ENCODE measurements around the gene GTPBP10. TPM values are rescaled to one million over a fixed set of nuclear protein-coding genes. Genes with fewer than 3 reads are reported as not detected.

The GTPBP10 gene
- total RNA-seq, 4 donors from 2014 or later, result 11.2 to 35.2 (median 19.0) TPM

DNA sequence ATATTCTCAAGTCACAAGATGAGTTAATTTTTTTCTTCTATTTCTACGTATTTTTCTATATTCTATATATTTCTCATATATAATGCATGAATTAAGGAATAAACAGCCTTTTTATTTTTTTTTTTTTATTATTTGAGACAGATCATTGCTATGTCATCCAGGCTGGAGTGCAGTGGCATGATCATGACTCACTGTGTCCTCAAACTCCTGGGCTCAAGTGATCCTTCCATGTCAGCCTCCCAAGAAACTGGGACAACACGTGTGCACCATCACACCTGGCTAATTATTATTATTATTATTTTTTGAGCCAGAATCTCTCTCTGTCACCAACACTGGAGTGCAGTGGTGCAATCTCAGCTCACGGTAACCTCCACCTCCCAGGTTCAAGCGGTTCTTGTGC is 58.3 kb downstream of the GTPBP10 start:
- no peak overlapping the region for H3K4me3 ChIP-seq
- intact Hi-C loops (cut with DNase I; ENCODE audit: low total_unique reads), result no loop called here
- H3K27ac ChIP-seq, result no peak overlapping the region

DNA sequence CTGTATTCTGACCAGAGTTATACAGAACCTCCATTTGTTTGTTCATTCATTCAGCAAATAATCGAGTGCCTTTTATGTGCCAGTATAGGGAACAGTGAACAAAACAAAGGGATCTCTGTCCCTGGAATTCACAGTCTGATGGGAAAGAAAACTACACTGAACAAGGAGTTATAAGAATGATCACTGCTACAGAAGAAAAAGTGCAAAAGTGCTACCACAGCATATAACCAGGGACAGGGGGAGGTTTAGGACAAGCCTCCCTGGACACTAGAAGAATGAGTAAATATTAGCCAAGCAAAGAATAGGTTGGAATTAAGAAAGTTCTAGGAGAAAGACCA is 60.9 kb downstream of the GTPBP10 start:
- intact Hi-C loops (cut with DNase I; ENCODE audit: low total_unique reads), result no loop called here
- no peaks in the 10 kb centered on the region for H3K36me3 ChIP-seq
- TF ChIP-seq, protein P1, sequence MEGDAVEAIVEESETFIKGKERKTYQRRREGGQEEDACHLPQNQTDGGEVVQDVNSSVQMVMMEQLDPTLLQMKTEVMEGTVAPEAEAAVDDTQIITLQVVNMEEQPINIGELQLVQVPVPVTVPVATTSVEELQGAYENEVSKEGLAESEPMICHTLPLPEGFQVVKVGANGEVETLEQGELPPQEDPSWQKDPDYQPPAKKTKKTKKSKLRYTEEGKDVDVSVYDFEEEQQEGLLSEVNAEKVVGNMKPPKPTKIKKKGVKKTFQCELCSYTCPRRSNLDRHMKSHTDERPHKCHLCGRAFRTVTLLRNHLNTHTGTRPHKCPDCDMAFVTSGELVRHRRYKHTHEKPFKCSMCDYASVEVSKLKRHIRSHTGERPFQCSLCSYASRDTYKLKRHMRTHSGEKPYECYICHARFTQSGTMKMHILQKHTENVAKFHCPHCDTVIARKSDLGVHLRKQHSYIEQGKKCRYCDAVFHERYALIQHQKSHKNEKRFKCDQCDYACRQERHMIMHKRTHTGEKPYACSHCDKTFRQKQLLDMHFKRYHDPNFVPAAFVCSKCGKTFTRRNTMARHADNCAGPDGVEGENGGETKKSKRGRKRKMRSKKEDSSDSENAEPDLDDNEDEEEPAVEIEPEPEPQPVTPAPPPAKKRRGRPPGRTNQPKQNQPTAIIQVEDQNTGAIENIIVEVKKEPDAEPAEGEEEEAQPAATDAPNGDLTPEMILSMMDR (IDR thresholded peaks at IDR 0.05), result no peak
- no peak for DNase-seq
- no peak overlapping the region for H3K4me3 ChIP-seq
- H3K27me3 ChIP-seq, result no peaks in the 10 kb centered on the region
- H3K9me3 ChIP-seq, result no peaks in the 10 kb centered on the region
- H3K4me1 ChIP-seq, result no peaks in the 10 kb centered on the region
- no peak overlapping the region for H3K27ac ChIP-seq

More for the DNA sequence above, 58.3 kb downstream of the GTPBP10 start:
- TF ChIP-seq, protein P1 (IDR thresholded peaks at IDR 0.05), result no peak
- no peak for TF ChIP-seq POLR2A (IDR thresholded peaks at IDR 0.05)
- no peak for DNase-seq
- Histone ChIP-seq H3K36me3 (no peaks in the 10 kb centered on the region), H3K9me3 (no peaks in the 10 kb centered on the region), H3K4me1 (no peaks in the 10 kb centered on the region), H3K27me3 (no peaks in the 10 kb centered on the region)

- no peak overlapping the region for H3K27ac ChIP-seq
- H3K4me3 ChIP-seq, result no peak overlapping the region
- no peaks in the 10 kb centered on the region for H3K36me3 ChIP-seq
- TF ChIP-seq POLR2A (IDR thresholded peaks at IDR 0.05), result no peak
- TF ChIP-seq, protein P1 (IDR thresholded peaks at IDR 0.05), result no peak
- no peaks in the 10 kb centered on the region for H3K27me3 ChIP-seq
- DNase-seq, result no peak
- H3K4me1 ChIP-seq, result no peaks in the 10 kb centered on the region
- H3K9me3 ChIP-seq, result no peaks in the 10 kb centered on the region
- intact Hi-C loops (cut with DNase I; ENCODE audit: low total_unique reads), result no loop called here
These were observed 61.6 kb downstream of the GTPBP10 start for GRCh38 chr7:90408142-90408541.

DNA sequence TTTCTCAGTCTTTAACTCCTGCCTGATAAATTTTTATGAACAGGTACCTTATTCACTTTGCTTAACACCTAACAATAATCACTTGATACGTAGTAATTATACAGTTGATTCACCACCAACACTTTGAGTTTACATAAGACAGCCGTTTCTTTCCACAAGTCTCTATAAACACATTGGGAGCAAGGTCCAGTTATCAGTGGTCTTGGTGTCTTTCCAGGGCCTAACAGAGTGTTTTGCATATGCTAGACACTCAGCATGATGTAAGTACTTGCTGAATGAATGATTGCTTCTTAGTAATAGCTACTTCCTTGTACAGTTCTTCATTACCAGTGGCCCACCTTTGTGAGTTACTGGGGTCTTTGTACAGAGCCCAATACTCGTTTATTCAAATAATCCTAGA is 63.2 kb downstream of the GTPBP10 start:
- no peak overlapping the region for H3K27ac ChIP-seq
- intact Hi-C loops (cut with DNase I; ENCODE audit: low total_unique reads), result no loop called here
- DNase-seq, result no peak
- TF ChIP-seq POLR2A (IDR thresholded peaks at IDR 0.05), result no peak
- TF ChIP-seq, protein P1 (IDR thresholded peaks at IDR 0.05), result no peak
- H3K27me3 ChIP-seq, result no peaks in the 10 kb centered on the region
- H3K4me1 ChIP-seq, result no peaks in the 10 kb centered on the region
- H3K36me3 ChIP-seq, result no peaks in the 10 kb centered on the region
- H3K4me3 ChIP-seq, result no peak overlapping the region
- no peaks in the 10 kb centered on the region for H3K9me3 ChIP-seq

DNA sequence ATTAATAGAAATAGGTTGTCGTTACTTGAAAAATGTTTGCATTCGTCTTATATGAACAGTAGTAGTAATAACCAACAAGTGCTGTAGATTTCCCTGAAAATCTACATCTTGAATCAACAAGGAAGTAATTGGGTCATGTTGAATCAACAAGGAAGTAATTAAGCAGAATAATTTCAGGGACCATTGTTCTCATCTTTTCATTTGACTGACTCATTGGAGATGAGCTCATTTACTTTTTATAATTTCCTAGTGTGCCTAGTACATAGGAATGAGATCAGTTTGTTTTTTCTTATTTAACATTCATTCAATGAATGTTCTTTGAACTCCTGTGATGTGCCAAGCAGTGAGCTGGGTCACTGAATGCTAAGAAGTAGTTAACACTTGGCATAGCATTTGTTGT is 65.0 kb downstream of the GTPBP10 start:
- H3K9me3 ChIP-seq, result no peaks in the 10 kb centered on the region
- intact Hi-C loops (cut with DNase I; ENCODE audit: low total_unique reads), result no loop called here
- no peaks in the 10 kb centered on the region for H3K27me3 ChIP-seq
- no peak overlapping the region for H3K27ac ChIP-seq
- H3K4me1 ChIP-seq, result no peaks in the 10 kb centered on the region
- TF ChIP-seq, protein P1 (IDR thresholded peaks at IDR 0.05), result no peak
- TF ChIP-seq POLR2A (IDR thresholded peaks at IDR 0.05), result no peak
- no peak for DNase-seq
- H3K4me3 ChIP-seq, result no peak overlapping the region
- H3K36me3 ChIP-seq, result no peaks in the 10 kb centered on the region

Measured in uterus (tissue), 4 donors.